Naive thymus-derived CD8-positive, alpha-beta T cell (primary cell): Measurements from ENCODE around the gene LRRC58. TPM values are rescaled to one million over a fixed set of nuclear protein-coding genes. Genes with fewer than 3 reads are reported as not detected.
"Not testable (repeated sequence)": the region's sequence is repeated elsewhere in the genome, so short reads cannot be mapped to it uniquely, and the experiment has no call there.

ENCODE experiments used
- ATAC-seq, 2 donors: fragments of 150-1000 bp; cut with Tn5 transposase in 1 of 2; sonication (Bioruptor Pico), chemical (Tn5 transposase) in 1 of 2; 1 replicate in 1 of 2; 2 replicates in 1 of 2; pipeline ENCODE4 v1.10.0; 2021; ENCODE audit warnings: mild to moderate bottlenecking in 2 of 2, moderate library complexity in 2 of 2
- POLR2A ChIA-PET: fragments of 350-600 bp; sonication (Branson Sonifier 250); formaldehyde crosslinking; loops from one replicate; lab custom pipeline; 2021; ENCODE audit warnings: antibody characterized with exemption; lab: Charles Lee
- DNase-seq, 10 donors: peaks; one replicate each; pipeline versions ENCODE4 v3.0.0 to v3.0.0-alpha.2; 2020 to 2022
- H3K27ac Mint-ChIP-seq, 10 donors: one replicate each; pipeline ENCODE4 v1.8.0; 2020 to 2022; ENCODE audit warnings: mild to moderate bottlenecking in 10 of 10, mixed read lengths in 10 of 10, moderate library complexity in 4 of 10, inconsistent platforms in 1 of 10
- H3K27me3 Mint-ChIP-seq, 5 donors: one replicate each; pipeline ENCODE4 v1.8.0; 2021 to 2022; ENCODE audit warnings: mixed read lengths in 5 of 5
- H3K36me3 Mint-ChIP-seq, 3 donors: one replicate each; pipeline ENCODE4 v1.8.0; 2020 to 2022; ENCODE audit warnings: mixed read lengths in 3 of 3, mild to moderate bottlenecking in 2 of 3, inconsistent platforms in 1 of 3
- H3K4me1 Mint-ChIP-seq, 4 donors: one replicate each; pipeline ENCODE4 v1.8.0; 2021 to 2022; ENCODE audit warnings: mixed read lengths in 4 of 4
- H3K4me3 Mint-ChIP-seq, 10 donors: one replicate each; pipeline ENCODE4 v1.8.0; 2020 to 2022; ENCODE audit warnings: mild to moderate bottlenecking in 10 of 10, mixed read lengths in 10 of 10, moderate library complexity in 6 of 10, inconsistent platforms in 1 of 10
- H3K9me3 Mint-ChIP-seq, 9 donors: one replicate each; pipeline ENCODE4 v1.8.0; 2020 to 2022; ENCODE audit warnings: mixed read lengths in 9 of 9, mild to moderate bottlenecking in 3 of 9, inconsistent platforms in 1 of 9, moderate library complexity in 1 of 9
- polyA plus RNA-seq, 3 donors: library from polyadenylated mRNA; unstranded; fragments of 300-500 nt; fragmentation: Illumina TruSeq; gene quantifications; one replicate each; pipeline ENCODE4 v1.2.3, GENCODE V29; 2021
- total RNA-seq, 8 experiments: library from RNA in 2 of 8; stranded (reverse) in 2 of 8; gene quantifications; one replicate each; pipeline ENCODE4 v1.2.3 and lab custom pipeline; 2021 to 2026

Gene LRRC58
- 10 to 100 TPM; 19.8 to 20.3 TPM for total RNA-seq
- polyA plus RNA-seq = 1 to 10 TPM; 8.1 to 8.7 (median 8.5) TPM
- total RNA-seq (lab: John Stamatoyannopoulos, UW) = 32.1 to 161 (median 82.7) reads per million in 6 experiments

GRCh38 chr3:120348991-120349854, at the start of gene LRRC58:
Gene LRRC58, minus strand, starts transcription at chr3:120349354. Its CDS starts 111 bp downstream, at chr3:120349243.
- H3K4me1 Mint-ChIP-seq = peaks cover 24 to 49% (median 45%) of the 10 kb centered on the region in 4 donors
- DNase-seq (peak; percentile 81 to 94 (median 89)), ATAC-seq (peak; percentile 90)
- peak within 1 kb of the TSS; percentile 82 to 97 (median 96) for H3K27ac Mint-ChIP-seq
- H3K4me3 Mint-ChIP-seq = peak within 1 kb of the TSS; percentile 88 to 97 (median 94)
- POLR2A ChIA-PET = interaction anchor here (0.9 to 2.8 kb wide), 14 partner anchors 9 to 1108 kb away, joined by 3 to 52 read pairs (median 8); partner anchors contain the start of genes B4GALT4, GSK3B, GTF2E1 and NDUFB4
- H3K27me3 Mint-ChIP-seq = peaks cover 0 to 5% (median 0%) of the 10 kb centered on the region in 5 donors
- no peaks in the 10 kb centered on the region for H3K9me3 Mint-ChIP-seq
- peaks cover 0 to 12% (median 0%) of the 10 kb centered on the region in 3 donors for H3K36me3 Mint-ChIP-seq

- POLR2A ChIA-PET = no interaction called here
- H3K9me3 Mint-ChIP-seq = no peaks in the 10 kb centered on the region
- ATAC-seq = no peak
- peaks cover 0 to 7% (median under 1%) of the 10 kb centered on the region in 4 donors for H3K4me1 Mint-ChIP-seq
- H3K4me3 Mint-ChIP-seq = no peak overlapping the region
- peaks cover 0 to 1% (median 0%) of the 10 kb centered on the region in 5 donors for H3K27me3 Mint-ChIP-seq
- no peak overlapping the region for H3K27ac Mint-ChIP-seq
- no peak for DNase-seq
- no peaks in the 10 kb centered on the region for H3K36me3 Mint-ChIP-seq
These were observed 47.3 kb upstream of the LRRC58 start for GRCh38 chr3:120396469-120396868.

- H3K4me3 Mint-ChIP-seq = no peak overlapping the region
- POLR2A ChIA-PET = no interaction called here
- H3K27ac Mint-ChIP-seq = no peak overlapping the region
- no peak for DNase-seq
- H3K9me3 Mint-ChIP-seq = no peaks in the 10 kb centered on the region
- H3K36me3 Mint-ChIP-seq = no peaks in the 10 kb centered on the region
- peaks cover 0 to 2% (median under 1%) of the 10 kb centered on the region in 4 donors for H3K4me1 Mint-ChIP-seq
- peaks cover 0 to 2% (median 0%) of the 10 kb centered on the region in 5 donors for H3K27me3 Mint-ChIP-seq
- ATAC-seq = no peak
These were observed 45.2 kb upstream of the LRRC58 start for GRCh38 chr3:120394347-120394746.

- POLR2A ChIA-PET = no interaction called here
- Mint-ChIP-seq H3K4me3 (no peak overlapping the region), H3K9me3 (no peaks in the 10 kb centered on the region)
These were observed 44.6 kb upstream of the LRRC58 start for GRCh38 chr3:120393761-120394160.

GRCh38 chr3:120393243-120393642, 44.1 kb upstream of the LRRC58 start:
- ATAC-seq (no peak), DNase-seq (no peak)
- H3K27me3 Mint-ChIP-seq = peaks cover 0 to 2% (median 0%) of the 10 kb centered on the region in 5 donors
- no peaks in the 10 kb centered on the region for H3K36me3 Mint-ChIP-seq
- H3K4me3 Mint-ChIP-seq = no peak overlapping the region
- POLR2A ChIA-PET = no interaction called here
- no peak overlapping the region for H3K27ac Mint-ChIP-seq
- H3K4me1 Mint-ChIP-seq = no peaks in the 10 kb centered on the region
- H3K9me3 Mint-ChIP-seq = no peaks in the 10 kb centered on the region

More at GRCh38 chr3:120393761-120394160, 44.6 kb upstream of the LRRC58 start:
- no peak for DNase-seq
- H3K27me3 Mint-ChIP-seq = peaks cover 0 to 2% (median 0%) of the 10 kb centered on the region in 5 donors
- no peaks in the 10 kb centered on the region for H3K36me3 Mint-ChIP-seq
- ATAC-seq = no peak
- no peak overlapping the region for H3K27ac Mint-ChIP-seq
- peaks cover 0 to 1% (median 0%) of the 10 kb centered on the region in 4 donors for H3K4me1 Mint-ChIP-seq

GRCh38 chr3:120382941-120383447, 33.8 kb upstream of the LRRC58 start:
- Mint-ChIP-seq H3K4me1 (no peaks in the 10 kb centered on the region), H3K27me3 (peaks cover 0 to 9% (median 1%) of the 10 kb centered on the region in 5 donors), H3K9me3 (peaks cover 0 to 10% (median 2%) of the 10 kb centered on the region in 9 donors), H3K36me3 (peaks cover 0 to 9% (median 3%) of the 10 kb centered on the region in 3 donors), H3K27ac (no peak overlapping the region), H3K4me3 (no peak overlapping the region)
- ATAC-seq = no peak
- DNase-seq = no peak
- POLR2A ChIA-PET = no interaction called here

GRCh38 chr3:120381503-120381902, 32.3 kb upstream of the LRRC58 start:
- Mint-ChIP-seq H3K4me3 (no peak overlapping the region), H3K4me1 (no peaks in the 10 kb centered on the region), H3K27ac (no peak overlapping the region), H3K9me3 (peaks cover 0 to 10% (median 2%) of the 10 kb centered on the region in 9 donors), H3K27me3 (peaks cover 0 to 9% (median 1%) of the 10 kb centered on the region in 5 donors), H3K36me3 (peaks cover 0 to 9% (median 3%) of the 10 kb centered on the region in 3 donors)
- POLR2A ChIA-PET = no interaction called here
- ATAC-seq (no peak), DNase-seq (no peak)

GRCh38 chr3:120377948-120378347, 28.8 kb upstream of the LRRC58 start:
- H3K36me3 Mint-ChIP-seq, H3K27me3 Mint-ChIP-seq, H3K9me3 Mint-ChIP-seq, H3K4me1 Mint-ChIP-seq, POLR2A ChIA-PET, ATAC-seq, H3K4me3 Mint-ChIP-seq, DNase-seq, H3K27ac Mint-ChIP-seq: not testable (repeated sequence)

GRCh38 chr3:120370463-120370862, 21.3 kb upstream of the LRRC58 start:
- peaks cover 4 to 11% (median 8%) of the 10 kb centered on the region in 5 donors for H3K27me3 Mint-ChIP-seq
- no peaks in the 10 kb centered on the region for H3K36me3 Mint-ChIP-seq
- no peak overlapping the region for H3K4me3 Mint-ChIP-seq
- peaks cover 0 to 3% (median 0%) of the 10 kb centered on the region in 9 donors for H3K9me3 Mint-ChIP-seq
- H3K27ac Mint-ChIP-seq = no peak overlapping the region
- ATAC-seq = no peak
- no peaks in the 10 kb centered on the region for H3K4me1 Mint-ChIP-seq
- POLR2A ChIA-PET = no interaction called here
- DNase-seq = no peak

GRCh38 chr3:120369037-120369467, 19.9 kb upstream of the LRRC58 start:
- peaks cover 0 to 3% (median 0%) of the 10 kb centered on the region in 9 donors for H3K9me3 Mint-ChIP-seq
- DNase-seq = no peak
- no peaks in the 10 kb centered on the region for H3K4me1 Mint-ChIP-seq
- no peak overlapping the region for H3K4me3 Mint-ChIP-seq
- no peak overlapping the region for H3K27ac Mint-ChIP-seq
- H3K27me3 Mint-ChIP-seq = peaks cover 4 to 12% (median 8%) of the 10 kb centered on the region in 5 donors
- ATAC-seq = no peak
- POLR2A ChIA-PET = no interaction called here
- H3K36me3 Mint-ChIP-seq = no peaks in the 10 kb centered on the region

- Mint-ChIP-seq H3K4me3 (no peak overlapping the region), H3K36me3 (no peaks in the 10 kb centered on the region), H3K27me3 (peaks cover 4 to 12% (median 8%) of the 10 kb centered on the region in 5 donors), H3K27ac (no peak overlapping the region), H3K9me3 (peaks cover 0 to 3% (median 0%) of the 10 kb centered on the region in 9 donors), H3K4me1 (no peaks in the 10 kb centered on the region)
- ATAC-seq = no peak
- DNase-seq = no peak
- POLR2A ChIA-PET = no interaction called here
These were observed 19.0 kb upstream of the LRRC58 start for GRCh38 chr3:120368172-120368571.

GRCh38 chr3:120364821-120365220, 15.7 kb upstream of the LRRC58 start:
- no peak overlapping the region for H3K4me3 Mint-ChIP-seq
- H3K9me3 Mint-ChIP-seq = no peaks in the 10 kb centered on the region
- no peaks in the 10 kb centered on the region for H3K36me3 Mint-ChIP-seq
- DNase-seq (no peak), ATAC-seq (no peak)
- no peaks in the 10 kb centered on the region for H3K4me1 Mint-ChIP-seq
- H3K27me3 Mint-ChIP-seq = peaks cover 9 to 22% (median 11%) of the 10 kb centered on the region in 5 donors
- no peak overlapping the region for H3K27ac Mint-ChIP-seq
- POLR2A ChIA-PET = no interaction called here

GRCh38 chr3:120364101-120364500, 14.9 kb upstream of the LRRC58 start:
- Mint-ChIP-seq H3K4me3 (no peak overlapping the region), H3K27me3 (peaks cover 9 to 22% (median 11%) of the 10 kb centered on the region in 5 donors), H3K27ac (no peak overlapping the region), H3K4me1 (no peaks in the 10 kb centered on the region), H3K9me3 (no peaks in the 10 kb centered on the region), H3K36me3 (no peaks in the 10 kb centered on the region)
- DNase-seq (no peak), ATAC-seq (no peak)
- POLR2A ChIA-PET = no interaction called here
